GM18511 (cell line): ENCODE data around the gene CDC42.

Experiments
- ATAC-seq: cut with Tn5 transposase; IDR thresholded peaks from one replicate; pipeline ENCODE4 v1.9.1; 2021; ENCODE audit warnings: mild to moderate bottlenecking, moderate library complexity; ENCODE audit not compliant: unreplicated experiment

The CDC42 gene

DNA sequence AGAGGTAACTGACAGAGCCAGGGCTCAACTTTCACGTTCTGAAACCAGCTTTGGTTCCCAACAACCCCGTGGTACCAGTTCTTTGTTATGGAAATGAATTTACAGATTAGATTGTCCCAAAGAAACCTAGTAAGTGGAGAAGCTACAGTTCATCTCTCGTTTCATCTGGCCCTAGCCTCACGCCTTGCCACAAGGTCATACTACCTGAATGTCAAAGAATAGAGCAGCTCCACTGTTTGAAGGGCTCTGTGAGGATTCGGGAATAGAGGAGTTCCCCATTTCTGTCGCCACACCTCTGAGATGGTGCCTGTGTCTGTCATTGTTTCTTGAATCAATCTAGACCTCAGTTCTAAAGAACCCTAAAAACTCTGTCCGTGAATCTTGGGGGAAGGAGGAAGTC, 15.0 kb upstream of the CDC42 start:
- ATAC-seq: no peak

DNA sequence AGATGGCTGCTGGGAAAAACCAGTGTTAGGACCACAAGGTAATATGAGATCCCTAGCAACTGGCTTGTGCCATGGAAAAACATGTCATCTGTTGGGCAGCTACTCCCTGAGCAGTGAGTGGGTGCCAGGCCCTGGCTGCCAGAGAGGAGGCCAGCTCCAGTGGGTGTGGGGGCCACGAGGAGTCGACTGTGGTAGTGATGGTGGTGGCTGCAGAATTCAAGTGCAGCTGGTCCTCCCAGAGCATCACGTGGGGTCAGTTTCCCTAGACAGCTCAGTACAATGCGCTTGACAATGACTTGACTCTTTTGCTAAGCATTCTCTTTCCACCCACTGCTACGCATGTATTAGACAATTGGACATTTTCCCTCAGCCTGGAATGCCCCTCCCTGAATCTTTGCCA, 14.5 kb upstream of the CDC42 start:
- no peak for ATAC-seq

DNA sequence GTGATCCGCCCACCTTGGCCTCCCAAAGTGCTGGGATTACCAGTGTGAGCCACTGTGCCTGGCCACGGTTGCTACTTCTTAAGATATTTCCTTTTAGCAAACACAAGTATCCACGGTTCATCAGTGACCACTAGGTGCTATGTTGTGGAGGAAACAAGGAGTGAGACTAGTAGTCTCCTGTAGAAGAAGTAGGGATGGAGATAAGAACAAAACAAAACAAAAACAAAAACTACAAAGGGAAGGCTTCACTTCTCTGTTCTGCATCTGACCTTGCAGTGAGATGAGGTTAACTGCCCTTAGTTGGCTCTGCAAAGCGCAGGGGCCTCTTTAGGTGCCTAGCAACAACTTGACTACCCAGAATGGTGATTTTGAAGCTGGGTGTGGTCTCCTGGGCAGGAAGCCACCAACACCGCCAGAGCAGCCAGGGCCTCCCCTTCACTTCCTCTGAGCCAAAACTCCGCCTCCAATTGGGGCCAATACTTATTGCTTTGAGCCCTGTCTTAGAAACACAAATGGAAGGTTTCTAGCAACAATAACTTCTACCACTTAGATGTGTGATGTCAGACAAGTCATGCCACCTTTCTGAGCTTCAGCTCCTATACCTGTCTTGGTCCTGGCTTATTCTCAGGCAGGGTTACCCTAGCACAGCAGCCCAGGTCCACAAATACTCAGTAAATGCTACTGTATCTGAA, 12.8 kb upstream of the CDC42 start:
- peak; percentile 98 for ATAC-seq

DNA sequence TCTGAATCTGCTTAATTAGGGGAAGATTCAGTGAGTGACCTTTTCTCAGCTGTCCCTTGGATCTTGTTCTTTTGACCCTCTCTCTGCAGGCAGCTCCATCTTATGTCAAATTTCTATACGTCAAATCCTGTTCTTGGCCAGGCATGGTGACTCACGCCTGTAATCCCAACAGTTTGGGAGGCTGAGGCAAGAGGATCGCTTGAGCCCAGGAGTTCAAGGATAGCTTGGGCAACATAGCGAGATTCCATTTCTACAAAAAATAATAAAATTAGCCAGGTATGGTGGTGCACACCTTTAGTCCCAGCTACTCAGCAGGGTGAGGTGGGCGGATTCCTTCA, 12.3 kb upstream of the CDC42 start:
- ATAC-seq: no peak

DNA sequence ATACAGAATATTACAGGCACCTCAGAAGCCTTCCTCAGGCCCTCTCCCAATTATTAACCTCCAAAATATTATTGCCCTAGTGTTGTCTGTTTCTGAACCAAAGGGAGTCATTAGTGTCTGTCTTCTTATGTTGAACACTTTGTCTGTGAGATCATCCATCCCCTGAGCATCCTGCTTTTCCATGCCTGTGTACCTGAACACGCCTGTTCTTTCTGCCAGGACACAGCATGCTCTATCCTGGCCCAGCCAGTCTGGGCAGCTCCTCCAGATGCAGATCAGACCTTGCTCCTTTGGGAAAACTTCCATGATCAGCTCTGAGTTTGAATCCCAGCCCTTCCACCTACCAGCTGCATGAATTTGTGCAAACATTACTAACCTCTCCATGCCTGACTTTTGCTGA, 11.0 kb upstream of the CDC42 start:
- ATAC-seq: no peak

DNA sequence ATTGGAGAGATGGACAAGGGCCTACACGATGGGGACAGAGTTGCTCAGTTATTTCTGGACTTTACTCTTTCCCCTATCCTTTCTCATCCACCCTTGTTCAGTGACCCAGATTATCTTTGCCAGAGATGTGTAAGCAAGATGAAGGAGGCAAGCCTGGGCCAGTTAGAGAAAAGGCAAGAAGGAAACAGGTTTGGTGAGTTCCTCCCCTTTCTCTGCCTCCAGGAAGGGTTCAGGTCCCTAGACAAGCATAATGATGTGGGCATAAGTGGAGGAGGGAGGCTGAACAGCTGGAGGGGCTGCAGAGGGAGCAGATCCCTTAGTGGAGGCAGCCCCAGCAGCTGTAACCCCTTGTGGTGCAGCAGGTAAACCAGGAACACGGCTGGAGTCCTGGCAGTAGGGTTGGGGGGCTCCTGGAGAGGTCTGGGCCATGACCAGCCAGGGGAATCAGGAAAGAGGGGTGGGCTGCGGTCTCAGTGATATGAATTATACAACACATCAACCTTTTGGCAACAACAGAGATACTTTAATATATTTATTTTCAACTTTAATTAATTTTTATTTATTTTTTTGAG, 9.2 kb upstream of the CDC42 start:
- ATAC-seq: no peak

DNA sequence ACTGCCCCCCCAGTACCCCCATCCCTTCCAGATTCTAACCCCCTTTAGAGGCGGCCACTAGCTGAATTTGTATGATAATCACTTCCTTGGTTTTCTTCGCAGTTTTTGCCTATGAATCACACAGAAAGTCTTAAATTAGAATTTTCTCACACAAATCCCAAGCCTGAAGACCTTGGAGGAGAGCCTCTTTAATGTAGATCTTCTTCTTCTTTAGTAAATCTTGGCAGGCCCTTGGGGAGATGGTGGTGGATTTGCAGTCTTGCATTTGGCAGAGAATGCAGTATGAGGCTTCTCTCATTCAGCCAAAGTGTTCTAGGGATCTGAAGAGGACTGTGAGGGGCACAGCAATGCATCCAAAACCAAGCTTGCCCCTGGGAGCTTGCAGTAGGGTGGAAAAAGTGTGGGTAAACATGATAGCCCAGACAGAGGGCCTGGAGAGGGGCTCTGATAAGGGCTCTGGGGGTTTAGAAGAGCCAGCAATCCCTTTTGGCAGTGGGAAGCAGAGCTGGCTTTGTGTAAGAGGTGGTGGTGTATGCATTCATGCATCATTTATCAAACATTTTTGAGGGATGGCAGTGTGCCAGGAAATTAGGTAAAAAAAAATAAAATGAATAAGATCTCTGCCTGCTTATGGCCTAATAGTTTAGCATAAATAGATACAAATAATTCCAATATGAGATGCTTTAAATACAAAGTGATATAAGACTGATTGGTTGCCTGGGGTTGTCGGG, 7.7 kb upstream of the CDC42 start:
- no peak for ATAC-seq

DNA sequence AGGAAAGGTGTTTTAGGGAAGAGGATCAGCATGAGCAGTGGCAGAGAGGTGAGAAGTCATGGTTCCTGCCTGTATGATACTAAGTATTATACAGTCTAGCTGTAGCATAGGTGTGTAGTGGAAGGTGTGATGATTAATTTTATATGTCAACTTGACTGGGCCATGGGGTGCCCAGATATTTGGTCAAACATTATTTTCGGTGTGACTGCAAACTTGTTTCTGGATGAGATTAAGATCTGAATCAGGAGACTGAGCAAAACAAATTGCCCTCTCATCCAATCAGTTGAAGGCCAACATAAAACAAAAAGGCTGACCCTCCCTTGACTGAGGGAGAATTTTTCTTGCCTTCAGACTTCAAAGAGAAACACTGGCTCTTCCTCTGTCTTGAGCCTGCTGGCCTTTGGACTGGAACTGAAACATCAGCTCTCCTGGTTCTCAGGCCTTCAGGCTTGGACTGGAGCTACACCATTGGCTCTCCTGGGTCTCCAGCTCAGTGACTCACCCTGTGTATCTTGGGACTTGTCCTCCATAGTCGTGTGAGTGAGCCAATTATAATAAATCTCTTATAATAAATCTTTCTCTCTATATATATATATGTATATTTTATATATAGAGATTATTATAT, 6.8 kb upstream of the CDC42 start:
- ATAC-seq: no peak

DNA sequence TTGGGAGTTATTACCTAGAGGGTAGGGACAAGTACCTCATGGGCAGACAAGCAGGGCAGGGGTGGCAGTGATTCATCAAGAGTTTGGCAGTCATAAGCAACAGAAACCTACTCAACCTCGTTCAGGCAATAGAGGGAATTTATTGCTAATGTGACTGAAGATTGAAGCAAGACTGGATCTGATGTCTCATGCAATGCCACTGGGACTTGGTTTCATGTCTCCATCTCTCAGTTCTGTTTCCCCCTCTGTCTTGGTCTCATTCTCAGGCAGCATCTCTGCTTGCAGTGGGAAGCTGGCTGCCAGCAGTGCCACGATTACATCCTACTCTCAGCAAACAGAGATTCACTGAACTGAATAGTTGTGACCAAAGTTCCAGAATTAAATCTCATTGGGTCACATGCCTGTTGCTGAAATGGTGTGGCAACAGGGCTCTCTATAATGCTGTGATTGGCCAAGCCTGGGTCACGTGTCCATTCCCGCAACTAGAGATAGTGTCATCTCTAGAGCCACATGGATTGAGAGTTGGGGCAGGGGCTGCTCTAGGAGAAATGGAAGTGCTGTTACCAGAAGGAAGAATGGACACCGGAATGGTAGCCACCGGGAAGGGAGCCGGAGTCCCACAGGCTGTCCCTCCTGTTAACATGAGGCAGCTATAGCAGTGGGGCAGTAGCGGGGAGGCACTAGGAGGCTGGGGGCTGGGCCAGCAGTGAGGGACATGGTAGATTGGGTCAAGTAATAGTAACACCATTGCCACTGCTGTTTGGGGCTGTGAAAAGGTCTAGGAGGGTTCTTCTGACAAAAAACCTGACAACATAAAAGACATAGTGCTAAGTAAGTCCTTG, 3.9 kb upstream of the CDC42 start:
- ATAC-seq: no peak

DNA sequence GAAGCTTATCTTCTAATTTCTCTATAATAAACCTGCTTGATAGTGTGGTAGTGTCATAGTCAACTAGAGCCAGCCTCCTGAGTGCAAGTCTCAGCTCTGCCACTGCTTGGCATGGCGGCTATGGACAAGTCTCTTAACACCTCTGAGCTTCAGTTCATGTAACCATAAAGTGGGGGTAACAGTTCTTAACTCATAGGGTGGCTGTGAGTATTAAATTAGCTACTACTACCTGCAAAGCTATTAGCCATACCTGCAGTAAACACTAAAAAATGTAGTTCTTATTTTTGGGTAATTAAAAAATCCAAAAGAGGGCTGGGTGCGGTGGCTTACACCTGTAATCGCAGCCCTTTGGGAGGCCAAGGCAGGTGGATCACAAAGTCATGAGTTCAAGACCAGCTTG, 2.2 kb upstream of the CDC42 start:
- no peak for ATAC-seq

DNA sequence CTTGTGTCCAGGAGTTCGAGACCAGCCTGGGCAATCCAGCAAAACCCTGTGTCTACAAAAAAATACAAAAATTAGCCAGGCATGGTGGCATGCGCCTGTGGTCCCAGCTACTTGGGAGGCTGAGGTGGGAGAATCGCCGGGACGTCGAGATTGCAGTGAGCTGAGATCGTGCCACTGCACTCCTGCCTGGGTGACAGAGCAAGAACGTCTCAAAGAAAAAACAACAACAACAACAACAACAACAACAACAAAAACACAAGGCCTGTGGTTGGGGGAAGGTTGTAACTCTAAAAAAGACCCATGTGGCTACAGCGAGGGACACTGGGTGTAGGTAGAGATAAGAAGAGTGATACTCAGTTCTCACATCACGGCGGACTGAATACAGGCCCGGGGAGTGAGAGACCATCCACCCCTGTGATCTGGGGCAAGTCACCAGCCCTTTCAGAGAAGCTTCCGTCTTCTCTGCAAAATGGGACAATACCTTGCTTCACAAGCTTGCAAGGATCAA, 848 bp upstream of the CDC42 start:
- no peak for ATAC-seq

DNA sequence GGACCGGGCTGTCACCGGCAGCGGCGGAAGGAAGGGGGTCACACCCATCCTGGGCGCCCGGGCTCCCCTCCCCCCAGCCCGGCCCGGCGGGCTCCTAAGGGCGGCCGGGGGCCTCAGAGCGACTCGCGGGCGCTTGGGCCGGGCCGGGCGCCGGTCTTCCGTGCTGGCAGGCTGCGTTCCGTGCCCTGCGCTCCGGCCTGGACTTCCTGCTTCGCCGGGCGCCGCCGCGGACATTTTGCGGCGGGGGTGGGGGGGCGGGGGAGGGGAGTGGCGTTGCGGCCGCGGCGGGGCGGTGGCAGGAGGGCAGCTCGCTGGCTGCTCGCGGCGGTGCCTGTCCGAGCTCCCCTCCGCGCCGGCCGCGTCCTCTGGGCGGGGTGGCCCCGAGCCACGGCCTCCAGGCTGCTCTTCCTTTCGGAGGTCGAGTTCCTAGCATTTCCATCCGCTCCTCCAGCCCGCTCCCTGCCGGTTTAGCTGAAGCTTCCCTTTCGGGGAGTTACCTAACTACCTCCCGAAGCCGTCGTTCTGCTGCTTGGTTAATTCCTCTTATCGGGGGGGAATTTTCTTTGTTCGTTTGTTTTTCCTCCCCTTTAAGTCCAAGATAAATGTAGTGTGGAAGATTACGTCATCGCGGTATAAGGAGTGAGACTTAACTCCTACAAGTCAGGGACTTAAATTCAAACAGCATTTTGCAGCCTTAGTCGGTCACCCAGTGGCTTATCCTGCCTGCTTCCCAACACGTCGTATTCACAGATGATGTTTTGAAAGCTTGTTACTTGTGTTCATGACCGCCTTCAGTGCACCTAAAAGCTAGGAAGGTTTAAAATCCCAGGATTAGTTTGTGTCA, 730 bp downstream of the CDC42 start:
- peak; percentile 41 for ATAC-seq

DNA sequence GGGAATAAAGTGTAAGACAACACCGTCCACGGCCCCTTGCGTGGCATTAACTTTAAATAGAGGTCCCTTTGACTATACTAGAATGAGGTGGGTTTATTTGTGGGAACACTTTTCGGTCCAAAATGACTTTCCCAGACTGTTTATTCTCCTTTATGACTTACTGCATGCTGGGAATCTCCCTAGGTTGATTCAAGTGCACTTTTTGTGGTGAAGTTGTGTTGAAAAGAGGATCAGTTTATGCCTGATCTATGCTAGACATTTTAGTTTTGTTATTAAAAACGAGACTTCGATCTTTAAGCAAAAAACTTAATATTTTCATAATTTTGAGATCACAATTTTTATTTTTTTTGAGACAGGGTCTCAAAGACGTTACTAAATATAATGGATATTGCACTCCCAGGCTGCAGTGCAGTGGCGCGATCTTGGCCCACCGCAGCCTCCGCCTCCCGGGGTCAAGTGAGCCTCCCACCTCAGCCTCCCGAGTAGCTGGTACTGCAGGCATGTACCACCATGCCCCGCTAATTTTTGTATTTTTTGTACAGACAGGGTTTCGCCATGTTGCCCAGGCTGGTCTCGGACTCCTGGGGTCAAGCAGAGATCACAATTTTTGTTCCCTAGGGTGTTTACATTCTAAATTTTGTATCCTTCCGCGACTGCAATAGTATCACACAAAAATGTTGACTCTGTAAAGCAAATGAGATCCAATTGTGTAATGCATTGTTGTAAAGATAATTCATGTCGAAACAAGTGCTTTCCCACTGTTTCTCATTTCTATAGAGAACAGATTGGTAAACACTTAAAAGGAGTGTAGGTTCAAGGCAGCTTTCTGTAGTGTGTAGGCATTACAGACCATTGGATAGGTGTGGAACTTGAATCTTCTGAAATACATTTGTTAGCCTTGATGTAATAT, 1.6 kb downstream of the CDC42 start:
- no peak for ATAC-seq

DNA sequence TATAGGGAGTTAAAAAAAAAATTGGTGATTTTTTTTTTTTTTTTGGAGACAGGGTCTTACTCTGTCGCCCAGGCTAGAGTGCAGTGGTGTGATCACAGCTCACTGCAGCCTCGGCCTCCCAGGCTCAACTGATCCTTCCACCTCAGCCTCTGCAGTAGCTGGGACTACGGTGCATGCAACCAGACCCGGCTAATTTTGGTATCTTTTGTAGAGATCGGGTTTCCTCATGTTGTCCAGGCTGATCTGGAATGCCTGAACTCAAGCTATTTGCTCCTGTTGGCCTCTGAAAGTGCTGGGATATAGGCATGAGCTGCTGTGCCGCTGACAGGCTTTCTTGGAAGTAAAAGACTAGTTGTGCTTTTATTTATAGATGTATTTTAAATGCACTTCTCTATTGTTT, 3.0 kb downstream of the CDC42 start:
- no peak for ATAC-seq

DNA sequence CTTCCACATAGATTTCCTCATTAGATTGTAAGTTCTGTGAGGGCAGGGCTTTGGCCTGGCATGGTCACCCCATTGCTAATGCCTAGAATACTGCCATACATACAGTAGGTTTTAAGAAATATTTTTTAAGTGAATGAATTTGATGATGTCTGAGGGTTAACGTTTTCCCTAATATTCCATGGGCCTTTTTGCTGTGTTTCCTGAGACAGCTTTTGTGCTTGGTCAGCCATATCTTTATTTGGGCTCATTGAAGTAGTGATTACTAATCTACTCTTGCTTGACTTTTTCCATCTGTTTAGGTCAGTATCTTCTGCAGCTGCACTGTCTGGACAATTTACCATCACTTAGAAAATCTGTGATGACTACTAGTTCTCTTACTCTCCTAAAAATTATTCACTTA, 3.5 kb downstream of the CDC42 start:
- no peak for ATAC-seq

DNA sequence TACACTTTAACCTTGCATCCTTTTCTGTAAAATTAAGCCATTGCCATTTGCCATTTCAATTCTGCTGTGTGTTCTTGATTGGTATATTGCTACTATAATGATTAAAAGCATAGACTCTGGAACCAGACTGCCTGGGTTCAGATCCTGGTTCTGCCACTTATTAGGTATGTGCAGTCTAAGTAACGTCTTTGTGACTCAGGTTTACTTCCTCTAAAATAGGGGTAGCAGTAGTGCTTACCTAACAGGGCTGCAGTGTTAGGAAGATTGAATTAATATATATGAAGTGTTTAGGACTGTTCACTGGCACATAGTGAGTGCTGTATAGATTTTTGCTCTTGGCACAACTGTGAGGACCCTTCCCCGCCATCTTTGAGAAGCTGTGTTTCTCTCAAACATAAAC, 4.4 kb downstream of the CDC42 start:
- no peak for ATAC-seq

DNA sequence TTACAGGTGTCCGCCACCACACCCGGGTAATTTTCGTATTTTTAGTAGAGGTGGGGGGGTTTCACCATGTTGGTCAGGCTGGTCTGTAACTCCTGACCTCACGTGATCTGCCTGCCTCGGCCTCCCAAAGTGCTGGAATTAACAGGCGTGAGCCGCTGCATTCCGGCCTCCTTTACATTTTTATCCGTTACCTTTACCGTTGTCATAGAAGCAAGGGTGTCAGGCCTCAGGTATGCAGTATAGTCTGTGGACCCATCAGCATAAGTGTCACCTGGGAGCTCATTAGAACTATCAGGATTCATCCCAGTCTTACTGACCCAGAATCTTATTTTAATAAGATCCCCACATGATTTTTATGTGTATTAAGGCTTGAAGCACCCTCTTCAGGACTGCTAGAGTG, 5.4 kb downstream of the CDC42 start:
- no peak for ATAC-seq

DNA sequence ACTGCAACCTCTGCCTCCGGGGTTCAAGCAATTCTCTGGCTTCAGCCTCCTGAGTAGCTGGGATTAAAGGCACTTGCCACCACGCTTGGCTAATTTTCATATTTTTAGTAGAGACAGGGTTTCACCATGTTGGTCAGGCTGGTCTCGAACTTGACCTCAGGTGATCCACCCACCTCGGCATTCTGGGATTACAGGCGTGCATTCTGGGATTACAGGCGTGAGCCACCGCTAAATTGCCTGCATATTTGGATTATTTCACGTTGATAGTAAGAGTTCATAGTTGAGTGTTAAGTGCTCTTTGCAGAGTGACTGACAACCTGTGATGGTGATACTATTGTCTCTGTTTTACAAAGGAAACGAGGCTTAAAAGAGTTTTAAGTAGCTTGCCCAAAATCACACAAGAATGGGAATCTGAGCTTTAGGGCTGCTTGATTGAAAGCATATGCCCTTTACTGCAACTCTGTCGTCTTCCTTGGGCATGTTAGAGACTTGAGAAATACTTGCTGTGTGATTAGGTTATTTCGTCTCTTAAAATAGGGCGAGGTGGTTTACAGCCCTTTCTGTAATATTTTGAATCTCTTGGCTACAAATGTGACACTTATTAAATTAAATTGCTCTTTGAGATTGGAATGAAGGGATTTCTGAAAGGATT, 12.4 kb downstream of the CDC42 start:
- no peak for ATAC-seq

DNA sequence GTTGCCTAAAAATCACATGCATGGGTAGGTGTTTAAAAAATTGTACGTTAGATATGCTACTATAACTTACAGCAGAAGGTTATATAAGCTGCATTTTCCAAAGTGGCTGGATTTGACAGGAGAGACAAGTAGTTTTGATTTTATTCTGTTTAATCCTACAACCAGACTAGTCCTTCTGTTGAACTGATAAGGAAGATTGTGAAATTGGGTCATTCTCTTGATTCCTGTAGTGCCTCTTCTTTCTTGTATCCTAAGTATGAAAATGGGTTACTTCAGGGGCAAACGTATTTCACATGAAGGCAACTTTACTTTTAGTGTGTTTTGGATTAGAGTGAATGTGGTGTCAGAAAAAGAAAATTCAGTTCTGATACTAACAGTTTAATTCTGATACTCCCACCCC, 19.0 kb downstream of the CDC42 start:
- no peak for ATAC-seq
